ENCODE measurements around the gene ABI2. TPM values are rescaled to one million over a fixed set of nuclear protein-coding genes. Genes with fewer than 3 reads are reported as not detected.

The ABI2 gene
- total and polyA plus RNA-seq, 4 donors: 11.7 to 68.1 (median 26.3) TPM

DNA sequence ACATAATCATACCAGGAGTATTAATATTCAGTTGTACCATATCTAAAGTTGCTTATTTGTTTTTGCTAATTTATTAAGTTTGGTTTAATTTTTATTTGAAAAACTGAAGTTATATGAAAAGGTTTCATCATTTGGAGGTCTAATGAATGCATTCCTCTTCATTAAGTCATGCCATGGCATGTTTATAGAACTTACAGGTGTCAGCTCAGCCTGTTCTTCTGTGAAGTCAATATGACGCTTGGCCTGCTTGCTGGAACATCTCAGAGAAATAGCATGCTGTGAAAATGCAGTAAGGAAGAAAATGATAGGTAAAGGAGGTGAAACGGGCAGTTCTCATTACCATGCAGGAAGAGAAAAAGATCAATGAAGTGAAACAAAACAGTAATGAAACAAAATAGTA is 148.7 kb downstream of the ABI2 start:
- H3K4me3 ChIP-seq: no peak overlapping the region
- no peak overlapping the region for H3K9ac ChIP-seq (ENCODE audit: insufficient read depth in 1 of 2, low read length in 2 of 2)
- no peaks in the 10 kb centered on the region for H3K9me3 ChIP-seq (ENCODE audit: control insufficient read depth in 4 of 4, insufficient read depth in 3 of 4, low read length in 3 of 4)
- TF ChIP-seq, protein P1, sequence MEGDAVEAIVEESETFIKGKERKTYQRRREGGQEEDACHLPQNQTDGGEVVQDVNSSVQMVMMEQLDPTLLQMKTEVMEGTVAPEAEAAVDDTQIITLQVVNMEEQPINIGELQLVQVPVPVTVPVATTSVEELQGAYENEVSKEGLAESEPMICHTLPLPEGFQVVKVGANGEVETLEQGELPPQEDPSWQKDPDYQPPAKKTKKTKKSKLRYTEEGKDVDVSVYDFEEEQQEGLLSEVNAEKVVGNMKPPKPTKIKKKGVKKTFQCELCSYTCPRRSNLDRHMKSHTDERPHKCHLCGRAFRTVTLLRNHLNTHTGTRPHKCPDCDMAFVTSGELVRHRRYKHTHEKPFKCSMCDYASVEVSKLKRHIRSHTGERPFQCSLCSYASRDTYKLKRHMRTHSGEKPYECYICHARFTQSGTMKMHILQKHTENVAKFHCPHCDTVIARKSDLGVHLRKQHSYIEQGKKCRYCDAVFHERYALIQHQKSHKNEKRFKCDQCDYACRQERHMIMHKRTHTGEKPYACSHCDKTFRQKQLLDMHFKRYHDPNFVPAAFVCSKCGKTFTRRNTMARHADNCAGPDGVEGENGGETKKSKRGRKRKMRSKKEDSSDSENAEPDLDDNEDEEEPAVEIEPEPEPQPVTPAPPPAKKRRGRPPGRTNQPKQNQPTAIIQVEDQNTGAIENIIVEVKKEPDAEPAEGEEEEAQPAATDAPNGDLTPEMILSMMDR (IDR thresholded peaks at IDR 0.05; ENCODE audit: control extremely low read depth, extremely low read depth): no peak
- H3K27me3 ChIP-seq (ENCODE audit: control insufficient read depth in 3 of 3, insufficient read depth in 3 of 3, low read length in 2 of 3): no peaks in the 10 kb centered on the region
- H3K27ac ChIP-seq (ENCODE audit: low read depth in 1 of 2, low read length in 1 of 2): no peak overlapping the region
- DNase-seq: no peak
- H3K4me1 ChIP-seq (ENCODE audit: control insufficient read depth in 5 of 5, insufficient read depth in 5 of 5, low read length in 5 of 5): no peaks in the 10 kb centered on the region
- peaks cover 0 to 3% (median under 1%) of the 10 kb centered on the region in 4 donors for H3K36me3 ChIP-seq (ENCODE audit: control insufficient read depth in 4 of 4, insufficient read depth in 4 of 4, low read length in 4 of 4)
- WGBS, 2 donors: 87 to 93% methylated on average over 2 of the region's 2 CpGs
- ATAC-seq (ENCODE audit: insufficient read depth, low FRiP score): no peak

DNA sequence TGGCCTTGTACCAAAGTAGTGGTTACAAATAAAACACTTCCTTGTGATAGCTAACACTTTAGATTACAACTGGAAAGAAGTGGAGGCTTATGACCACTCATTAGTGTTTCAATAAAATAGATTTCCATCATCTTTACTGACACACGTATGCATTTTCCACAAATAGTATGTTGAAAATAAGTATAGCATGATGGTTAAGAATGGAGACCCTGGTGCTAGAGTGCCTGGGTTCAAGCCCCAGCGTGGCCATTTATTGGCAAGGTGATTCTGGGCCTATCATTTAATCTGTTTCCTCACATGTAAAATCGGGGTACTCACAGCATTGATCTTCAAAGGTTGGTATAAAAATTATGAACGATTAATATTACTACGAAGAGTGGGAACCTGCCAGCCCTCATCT is 152.4 kb downstream of the ABI2 start:
- no peaks in the 10 kb centered on the region for H3K27me3 ChIP-seq (ENCODE audit: control insufficient read depth in 3 of 3, insufficient read depth in 3 of 3, low read length in 2 of 3)
- no peaks in the 10 kb centered on the region for H3K9me3 ChIP-seq (ENCODE audit: control insufficient read depth in 4 of 4, insufficient read depth in 3 of 4, low read length in 3 of 4)
- H3K27ac ChIP-seq (ENCODE audit: low read depth in 1 of 2, low read length in 1 of 2): no peak overlapping the region
- no peak overlapping the region for H3K4me3 ChIP-seq
- ATAC-seq (ENCODE audit: insufficient read depth, low FRiP score) (no peak), DNase-seq (no peak)
- no peak overlapping the region for H3K9ac ChIP-seq (ENCODE audit: insufficient read depth in 1 of 2, low read length in 2 of 2)
- H3K4me1 ChIP-seq (ENCODE audit: control insufficient read depth in 5 of 5, insufficient read depth in 5 of 5, low read length in 5 of 5): no peaks in the 10 kb centered on the region
- TF ChIP-seq, protein P1 (IDR thresholded peaks at IDR 0.05; ENCODE audit: control extremely low read depth, extremely low read depth): no peak
- peaks cover 2 to 13% (median 5%) of the 10 kb centered on the region in 4 donors for H3K36me3 ChIP-seq (ENCODE audit: control insufficient read depth in 4 of 4, insufficient read depth in 4 of 4, low read length in 4 of 4)
- WGBS, 2 donors: 87 to 93% methylated on average over 5 of the region's 5 CpGs

DNA sequence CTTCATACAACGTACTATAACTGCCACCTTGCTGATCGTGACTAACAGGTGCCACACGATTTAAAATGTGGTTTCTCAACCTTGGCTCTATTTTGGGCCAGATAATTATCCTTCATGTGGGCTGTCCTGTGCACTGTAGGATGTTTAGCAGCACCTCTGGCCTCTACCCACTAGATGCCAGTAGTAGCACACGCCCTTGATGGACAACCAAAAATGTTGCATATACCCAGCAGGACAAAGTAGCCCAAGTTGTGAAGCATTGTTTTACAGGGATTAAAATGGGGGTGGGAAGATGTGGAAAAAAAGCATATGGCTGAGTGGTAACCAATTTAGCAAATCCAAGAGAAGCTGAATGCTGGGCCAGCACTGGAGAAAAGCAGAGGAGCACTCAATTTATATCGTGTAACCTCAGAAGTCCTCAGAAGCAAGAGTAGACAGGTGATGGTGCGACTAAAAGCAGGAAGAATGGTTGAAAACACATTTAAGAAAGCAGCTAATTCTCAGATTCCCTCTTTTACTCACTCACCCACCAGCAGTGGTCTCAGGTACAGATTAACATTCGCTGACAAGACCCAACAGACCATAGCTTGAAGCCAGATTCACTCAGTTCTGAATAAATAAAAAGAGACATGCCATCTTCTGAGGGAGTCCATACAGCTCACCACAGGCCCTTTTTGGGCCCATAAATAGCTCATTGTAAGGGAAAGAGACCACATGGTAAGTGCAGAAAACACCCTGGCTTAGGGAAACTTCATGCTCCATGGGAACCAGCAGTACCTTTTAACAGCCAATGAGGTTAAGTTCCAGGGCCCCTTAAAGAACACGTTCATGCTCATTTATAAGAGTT is 156.3 kb downstream of the ABI2 start:
- ATAC-seq (ENCODE audit: insufficient read depth, low FRiP score): no peak
- Histone ChIP-seq H3K4me1 (ENCODE audit: control insufficient read depth in 5 of 5, insufficient read depth in 5 of 5, low read length in 5 of 5) (no peaks in the 10 kb centered on the region), H3K27ac (ENCODE audit: low read depth in 1 of 2, low read length in 1 of 2) (no peak overlapping the region), H3K9ac (ENCODE audit: insufficient read depth in 1 of 2, low read length in 2 of 2) (no peak overlapping the region), H3K4me3 (no peak overlapping the region), H3K9me3 (ENCODE audit: control insufficient read depth in 4 of 4, insufficient read depth in 3 of 4, low read length in 3 of 4) (no peaks in the 10 kb centered on the region), H3K36me3 (ENCODE audit: control insufficient read depth in 4 of 4, insufficient read depth in 4 of 4, low read length in 4 of 4) (peaks cover 4 to 18% (median 7%) of the 10 kb centered on the region in 4 donors), H3K27me3 (ENCODE audit: control insufficient read depth in 3 of 3, insufficient read depth in 3 of 3, low read length in 2 of 3) (no peaks in the 10 kb centered on the region)
- peak; percentile 55 to 63 (median 58) for DNase-seq
- WGBS, 2 donors: 80 to 81% methylated on average over 8 of the region's 8 CpGs
- TF ChIP-seq, protein P1 (IDR thresholded peaks at IDR 0.05; ENCODE audit: control extremely low read depth, extremely low read depth): peak; percentile 67
